Testis (tissue), 3 donors: ENCODE data around the gene PRTFDC1. TPM values are rescaled to one million over a fixed set of nuclear protein-coding genes. Genes with fewer than 3 reads are reported as not detected.
"Not testable (repeated sequence)": the region's sequence is repeated elsewhere in the genome, so short reads cannot be mapped to it uniquely, and the experiment has no call there.

ENCODE experiments used
- DNase-seq: peaks from one replicate; pipeline ENCODE4 v3.0.0-alpha.2; 2019
- H3K27ac ChIP-seq, 2 donors: fragments of 200-600 bp; sonication (generic); one replicate each; pipeline ENCODE4 v1.5.1; 2019
- H3K27me3 ChIP-seq: fragments of 200-600 bp; sonication (generic); one replicate; pipeline ENCODE4 v1.5.1; 2019
- H3K36me3 ChIP-seq: fragments of 200-600 bp; sonication (generic); one replicate; pipeline ENCODE4 v1.5.1; 2017; ENCODE audit warnings: low read depth; ENCODE audit errors: missing control alignments
- H3K4me1 ChIP-seq: fragments of 200-600 bp; sonication (generic); one replicate; pipeline ENCODE4 v1.5.1; 2019
- H3K4me3 ChIP-seq, 2 donors: fragments of 200-600 bp; sonication (generic); one replicate each; pipeline ENCODE4 v1.5.1; 2017 to 2019
- H3K9me3 ChIP-seq: fragments of 200-600 bp; sonication (generic); one replicate; pipeline ENCODE4 v1.5.1; 2017
- POLR2A ChIP-seq: fragments of 450-650 bp; IDR thresholded peaks from one replicate; pipeline ENCODE4 v1.6.1; 2017; ENCODE audit warnings: antibody characterized with exemption, mild to moderate bottlenecking, moderate library complexity
- WGBS, 2 donors: methylation state at CpG; one replicate each; pipeline ENCODE4 v1.1.5; 2018; 5-methylcytosine and 5-hydroxymethylcytosine counted together
- intact Hi-C: fragments of 100-400 bp; cut with DNase I; formaldehyde crosslinking; loops from one replicate; pipeline ENCODE4 v1.15.1; 2023; ENCODE audit warnings: low total_unique reads
- polyA plus RNA-seq: library from polyadenylated mRNA; stranded (reverse); fragments of 350-450 nt; fragmentation: Illumina TruSeq; extraction: RNeasy Lipid Tissue Mini Kit (QIAGEN cat#74804); gene quantifications from one replicate; pipeline ENCODE4 v1.2.3, GENCODE V29; 2014; ENCODE audit warnings: low read depth, low replicate concordance; ENCODE audit not compliant: insufficient read depth
- total RNA-seq, 2 donors: library from RNA; depleted of rRNA; stranded (reverse); fragments of >200 nt; gene quantifications; one replicate each; pipeline ENCODE4 v1.2.3, GENCODE V29; 2016
- TF ChIP-seq, protein P1 (sequence below), 3 experiments: fragments of 450-650 bp in 2 of 3; fragments of 200-600 bp in 1 of 3; sonication (generic) in 1 of 3; IDR thresholded peaks; one replicate each; pipeline ENCODE4 v1.5.1; 2016 to 2019; ENCODE audit warnings: antibody characterized with exemption in 3 of 3, mild to moderate bottlenecking in 2 of 3, moderate library complexity in 1 of 3

The PRTFDC1 gene
- total and polyA plus RNA-seq, 3 donors from 2014 or later: 1.2 to 3.5 (median 2.7) TPM

DNA sequence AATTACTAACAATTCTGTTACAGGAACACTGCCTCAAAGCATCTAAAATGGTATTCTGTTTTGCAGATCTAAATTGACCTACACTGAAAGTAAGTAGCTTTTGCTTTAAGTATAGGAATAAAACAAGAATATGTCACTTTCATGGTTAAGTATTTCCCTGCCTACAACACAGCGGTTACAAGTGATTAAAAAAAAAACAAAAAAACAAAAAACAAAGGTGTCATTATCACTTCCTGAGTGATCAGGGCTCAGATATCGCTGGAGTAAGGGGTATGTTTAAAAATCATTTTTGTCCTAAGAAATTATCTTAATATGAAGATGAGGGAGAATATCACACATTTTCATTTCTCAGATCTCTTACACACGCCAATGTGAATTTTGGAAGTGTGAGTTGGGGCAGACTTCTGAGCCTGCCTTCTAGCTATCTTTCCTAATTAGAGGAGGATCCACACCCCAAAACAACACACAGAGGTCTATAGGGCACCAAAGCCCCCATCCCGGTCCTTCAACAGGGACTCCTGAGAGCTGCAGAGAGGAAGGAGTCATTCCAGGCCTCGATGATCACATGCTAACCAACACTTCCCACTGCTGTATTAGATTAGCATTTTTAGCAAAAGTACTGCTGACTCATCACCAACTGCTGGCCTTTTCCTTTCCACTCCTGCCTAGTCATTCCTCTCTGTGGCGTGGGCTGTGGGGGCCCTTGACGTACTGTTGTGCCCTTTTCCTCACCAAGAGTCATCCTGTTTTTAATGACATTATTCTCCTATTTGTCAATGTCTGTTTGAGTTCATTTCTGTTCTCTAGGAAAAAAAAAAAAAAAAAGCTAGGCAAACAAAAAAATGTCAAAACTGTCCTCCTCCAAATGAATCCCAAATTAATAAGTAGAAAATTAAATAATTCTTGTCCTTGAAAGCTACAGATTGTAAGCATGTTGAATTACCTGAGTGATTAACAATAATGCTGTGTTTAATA is 31.2 kb downstream of the PRTFDC1 start:
- intact Hi-C loops: no loop called here
- TF ChIP-seq, protein P1, sequence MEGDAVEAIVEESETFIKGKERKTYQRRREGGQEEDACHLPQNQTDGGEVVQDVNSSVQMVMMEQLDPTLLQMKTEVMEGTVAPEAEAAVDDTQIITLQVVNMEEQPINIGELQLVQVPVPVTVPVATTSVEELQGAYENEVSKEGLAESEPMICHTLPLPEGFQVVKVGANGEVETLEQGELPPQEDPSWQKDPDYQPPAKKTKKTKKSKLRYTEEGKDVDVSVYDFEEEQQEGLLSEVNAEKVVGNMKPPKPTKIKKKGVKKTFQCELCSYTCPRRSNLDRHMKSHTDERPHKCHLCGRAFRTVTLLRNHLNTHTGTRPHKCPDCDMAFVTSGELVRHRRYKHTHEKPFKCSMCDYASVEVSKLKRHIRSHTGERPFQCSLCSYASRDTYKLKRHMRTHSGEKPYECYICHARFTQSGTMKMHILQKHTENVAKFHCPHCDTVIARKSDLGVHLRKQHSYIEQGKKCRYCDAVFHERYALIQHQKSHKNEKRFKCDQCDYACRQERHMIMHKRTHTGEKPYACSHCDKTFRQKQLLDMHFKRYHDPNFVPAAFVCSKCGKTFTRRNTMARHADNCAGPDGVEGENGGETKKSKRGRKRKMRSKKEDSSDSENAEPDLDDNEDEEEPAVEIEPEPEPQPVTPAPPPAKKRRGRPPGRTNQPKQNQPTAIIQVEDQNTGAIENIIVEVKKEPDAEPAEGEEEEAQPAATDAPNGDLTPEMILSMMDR (IDR thresholded peaks at IDR 0.05): no peak
- no peak for TF ChIP-seq POLR2A
- Histone ChIP-seq H3K4me1 (no peaks in the 10 kb centered on the region), H3K27ac (no peak overlapping the region), H3K36me3 (no peaks in the 10 kb centered on the region), H3K27me3 (no peaks in the 10 kb centered on the region), H3K9me3 (no peaks in the 10 kb centered on the region), H3K4me3 (no peak overlapping the region)
- 56 to 63% methylated on average over 7 of the region's 7 CpGs for WGBS, 2 donors
- DNase-seq: peak; percentile 34

DNA sequence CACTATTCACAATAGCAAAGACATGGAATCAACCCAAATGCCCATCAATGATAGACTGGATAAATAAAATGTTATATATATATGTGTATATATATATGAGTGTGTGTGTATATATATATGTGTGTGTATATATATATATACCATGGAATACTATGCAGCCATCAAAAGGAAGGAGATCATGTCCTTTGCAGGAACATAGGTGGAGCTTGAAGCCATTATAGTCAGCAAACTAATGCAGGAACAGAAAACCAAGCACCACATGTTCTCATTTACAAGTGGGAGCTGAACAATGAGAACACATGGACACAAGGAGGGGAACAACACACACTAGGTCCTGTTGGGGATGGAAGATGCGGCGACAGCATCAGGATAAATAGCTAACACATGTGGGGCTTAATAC is 32.2 kb downstream of the PRTFDC1 start:
- intact Hi-C loops, H3K4me1 ChIP-seq, DNase-seq, H3K4me3 ChIP-seq, H3K9me3 ChIP-seq, H3K27me3 ChIP-seq, H3K36me3 ChIP-seq, H3K27ac ChIP-seq: not testable (repeated sequence)
- WGBS, 2 donors: 98 to 100% methylated on average over 2 of the region's 2 CpGs

DNA sequence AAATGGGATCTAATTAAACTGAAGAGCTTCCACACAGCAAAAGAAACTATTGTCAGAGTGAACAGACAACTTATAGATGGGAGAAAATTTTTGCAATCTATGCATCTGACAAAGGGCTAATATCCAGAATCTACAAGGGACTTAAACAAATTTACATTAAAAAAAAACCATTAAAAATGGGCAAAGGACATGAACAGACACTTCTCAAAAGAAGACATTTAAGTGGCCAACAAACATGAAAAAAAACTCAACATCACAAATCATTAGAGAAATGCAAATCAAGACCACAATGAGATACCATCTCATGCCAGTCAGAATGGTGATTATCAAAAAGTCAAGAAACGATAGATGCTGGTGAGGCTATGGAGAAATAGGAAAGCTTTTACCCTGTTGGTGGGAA is 32.8 kb downstream of the PRTFDC1 start:
- intact Hi-C loops, H3K9me3 ChIP-seq, H3K36me3 ChIP-seq, H3K4me1 ChIP-seq, H3K4me3 ChIP-seq, DNase-seq, H3K27me3 ChIP-seq, H3K27ac ChIP-seq: not testable (repeated sequence)
- 100% methylated on average over 1 of the region's 1 CpG for WGBS, 2 donors

DNA sequence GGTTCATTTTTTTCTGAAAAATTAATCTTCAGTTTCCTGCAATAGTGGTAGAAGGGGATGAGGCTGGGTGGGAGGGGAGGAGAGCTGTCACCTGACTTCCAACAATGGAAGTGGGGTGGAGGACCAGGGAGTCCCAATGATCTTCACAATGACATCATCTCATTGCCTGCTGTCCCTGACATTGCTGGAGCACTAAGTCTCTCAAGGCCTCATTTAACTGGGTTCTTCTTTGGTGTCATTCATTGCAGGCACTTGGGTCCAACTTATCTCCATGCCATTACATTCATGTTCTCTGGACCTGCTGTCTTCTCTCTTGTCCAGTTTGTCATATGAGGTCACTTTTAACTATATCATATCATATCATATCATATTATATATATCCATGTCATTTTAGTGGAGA is 34.4 kb downstream of the PRTFDC1 start:
- intact Hi-C loops: no loop called here
- Histone ChIP-seq H3K9me3 (no peaks in the 10 kb centered on the region), H3K27me3 (no peaks in the 10 kb centered on the region)

DNA sequence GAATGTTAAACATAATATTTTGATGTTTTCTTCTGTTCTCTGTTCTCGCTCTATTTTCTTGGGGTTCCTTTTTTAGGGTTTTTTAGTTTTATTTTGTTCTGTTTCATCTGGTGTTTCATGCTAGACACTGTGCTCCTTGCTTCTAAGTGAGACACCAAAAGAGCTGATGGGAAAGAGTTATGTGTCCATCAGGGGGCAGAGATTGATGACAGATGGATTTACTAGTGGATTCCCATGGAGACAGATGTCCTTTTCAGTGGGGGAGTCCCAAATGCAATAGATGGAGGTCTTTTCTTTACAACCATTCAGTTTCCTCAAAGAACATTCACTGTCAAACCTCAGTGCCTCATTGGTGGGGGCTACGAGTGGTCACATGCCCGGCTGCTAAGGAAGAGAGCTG is 34.9 kb downstream of the PRTFDC1 start:
- Histone ChIP-seq H3K36me3 (no peaks in the 10 kb centered on the region), H3K4me3 (no peak overlapping the region), H3K4me1 (peaks cover 7% of the 10 kb centered on the region), H3K27ac (no peak overlapping the region), H3K27me3 (no peaks in the 10 kb centered on the region), H3K9me3 (no peaks in the 10 kb centered on the region)
- intact Hi-C loops: no loop called here
- no peak for TF ChIP-seq POLR2A
- TF ChIP-seq, protein P1 (IDR thresholded peaks at IDR 0.05): no peak
- WGBS, 2 donors: 95 to 97% methylated on average over 3 of the region's 3 CpGs
- DNase-seq: no peak

More for the DNA sequence above, 34.4 kb downstream of the PRTFDC1 start:
- no peak overlapping the region for H3K4me3 ChIP-seq
- no peaks in the 10 kb centered on the region for H3K36me3 ChIP-seq
- H3K27ac ChIP-seq: no peak overlapping the region
- DNase-seq: no peak
- no peak for TF ChIP-seq POLR2A
- TF ChIP-seq, protein P1 (IDR thresholded peaks at IDR 0.05): no peak
- H3K4me1 ChIP-seq: peaks cover 7% of the 10 kb centered on the region

DNA sequence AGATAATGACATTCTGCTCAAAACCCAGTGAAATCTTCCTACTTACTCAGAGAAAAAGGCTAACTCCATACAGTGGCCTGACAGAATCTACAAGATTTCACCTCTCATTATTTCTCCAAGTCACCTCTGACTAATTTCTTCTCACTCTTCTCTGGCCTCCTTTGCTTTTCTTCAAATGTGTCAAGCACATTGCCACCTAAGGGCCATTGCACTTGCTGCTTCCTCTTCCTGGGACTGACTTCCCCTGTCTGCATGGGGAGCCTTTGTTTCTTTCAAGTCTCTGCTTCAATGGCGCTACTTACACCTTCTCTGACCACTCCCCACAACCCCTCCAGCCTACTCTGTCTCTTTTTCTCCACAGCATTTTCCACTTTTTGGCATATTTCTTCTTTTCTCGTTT is 36.0 kb downstream of the PRTFDC1 start:
- H3K4me1 ChIP-seq: peaks cover 7% of the 10 kb centered on the region
- H3K36me3 ChIP-seq: no peaks in the 10 kb centered on the region
- no peaks in the 10 kb centered on the region for H3K9me3 ChIP-seq
- intact Hi-C loops: no loop called here
- no peak overlapping the region for H3K4me3 ChIP-seq
- WGBS, 2 donors: 91 to 96% methylated on average over 2 of the region's 2 CpGs
- TF ChIP-seq, protein P1 (IDR thresholded peaks at IDR 0.05): no peak
- no peak for TF ChIP-seq POLR2A
- no peaks in the 10 kb centered on the region for H3K27me3 ChIP-seq
- DNase-seq: no peak
- no peak overlapping the region for H3K27ac ChIP-seq
